T-helper 1 cell treated with Interleukin-12 subunit alpha and Interleukin-12 subunit beta and Interleukin-4 antibody, amounts not matched to agents 30 ng/mL and 1 ng/mL, for 36 hours (primary cell): ENCODE measurements around the gene TNS3. TPM values are rescaled to one million over a fixed set of nuclear protein-coding genes. Genes with fewer than 3 reads are reported as not detected.
"Not testable (repeated sequence)": the region's sequence is repeated elsewhere in the genome, so short reads cannot be mapped to it uniquely, and the experiment has no call there.

Source experiments
- intact Hi-C: fragments of 100-400 bp; cut with micrococcal nuclease; formaldehyde crosslinking; loops from one replicate; pipeline ENCODE4 v1.15.1; 2024
- total RNA-seq: library from RNA; stranded (reverse); gene quantifications from 2 replicates; pipeline ENCODE4 v1.2.3, GENCODE V29; 2022

The TNS3 gene
- 0.51 and 0.63 TPM in 2 replicates for total RNA-seq

GRCh38 chr7:47581804-47582763, at the start of gene TNS3:
TSS of gene TNS3 (minus strand) at chr7:47582111. CDS start at chr7:47439636, 142,475 bp downstream.
- intact Hi-C loops = no loop called here

- intact Hi-C loops = no loop called here
These were observed 49.8 kb upstream of the TNS3 start for GRCh38 chr7:47631711-47632110.

- intact Hi-C loops = no loop called here
These were observed 45.8 kb upstream of the TNS3 start for GRCh38 chr7:47627580-47628283.

GRCh38 chr7:47625861-47626715, 44.2 kb upstream of the TNS3 start:
- intact Hi-C loops = no loop called here

GRCh38 chr7:47624689-47625088, 42.8 kb upstream of the TNS3 start:
- intact Hi-C loops = no loop called here

- intact Hi-C loops = no loop called here
These were observed 41.2 kb upstream of the TNS3 start for GRCh38 chr7:47622946-47623640.

- intact Hi-C loops = no loop called here
These were observed 40.7 kb upstream of the TNS3 start for GRCh38 chr7:47622586-47622945.

- intact Hi-C loops = no loop called here
These were observed 40.2 kb upstream of the TNS3 start for GRCh38 chr7:47621979-47622561.

GRCh38 chr7:47621347-47621746, 39.4 kb upstream of the TNS3 start:
- intact Hi-C loops = no loop called here

GRCh38 chr7:47619806-47620205, 37.9 kb upstream of the TNS3 start:
- intact Hi-C loops = no loop called here

- intact Hi-C loops = no loop called here
These were observed 35.2 kb upstream of the TNS3 start for GRCh38 chr7:47617131-47617530.

GRCh38 chr7:47614450-47614849, 32.5 kb upstream of the TNS3 start:
- intact Hi-C loops = no loop called here

- intact Hi-C loops = no loop called here
These were observed 29.2 kb upstream of the TNS3 start for GRCh38 chr7:47611045-47611511.

- intact Hi-C loops = no loop called here
These were observed 28.7 kb upstream of the TNS3 start for GRCh38 chr7:47610506-47611044.

GRCh38 chr7:47609803-47610452, 28.0 kb upstream of the TNS3 start:
- intact Hi-C loops = no loop called here

- intact Hi-C loops = not testable (repeated sequence)
These were observed 24.7 kb upstream of the TNS3 start for GRCh38 chr7:47606593-47607046.

GRCh38 chr7:47605816-47606575, 24.1 kb upstream of the TNS3 start:
- intact Hi-C loops = no loop called here

GRCh38 chr7:47604496-47604890, 22.6 kb upstream of the TNS3 start:
- intact Hi-C loops = no loop called here
